Prostate gland (tissue), 2 donors: Measurements from ENCODE around the gene FAM89B. TPM values are rescaled to one million over a fixed set of nuclear protein-coding genes. Genes with fewer than 3 reads are reported as not detected.

Source experiments
- DNase-seq: peaks from one replicate; pipeline ENCODE4 v3.0.0-alpha.2; 2019; ENCODE audit warnings: low spot score
- H3K27ac ChIP-seq, 2 donors: fragments of 200-600 bp; sonication (generic); 2 replicates each; pipeline ENCODE4 v1.5.1; 2017 to 2019
- H3K27me3 ChIP-seq: fragments of 200-600 bp; sonication (generic); replicated peaks from 2 replicates; pipeline ENCODE4 v1.5.1; 2019; ENCODE audit not compliant: insufficient read depth
- H3K36me3 ChIP-seq, 2 donors: fragments of 200-600 bp; sonication (generic); 1 replicate in 1 of 2; 2 replicates in 1 of 2; pipeline versions ENCODE4 v1.5.1 to v1.8.1; 2017 to 2019
- H3K4me1 ChIP-seq: fragments of 200-600 bp; sonication (generic); replicated peaks from 2 replicates; pipeline ENCODE4 v1.5.1; 2019
- H3K4me3 ChIP-seq, 2 donors: fragments of 200-600 bp; sonication (generic); 2 replicates each; pipeline ENCODE4 v1.5.1; 2017 to 2019
- H3K9me3 ChIP-seq: fragments of 200-600 bp; sonication (generic); 2 replicates; pipeline ENCODE4 v1.5.1; 2017
- CTCF ChIP-seq, 4 experiments: fragments of 200-600 bp in 2 of 4; fragments of 450-650 bp in 2 of 4; sonication (generic) in 2 of 4; IDR thresholded peaks; 1 replicate in 3 of 4; 2 replicates in 1 of 4; pipeline ENCODE4 v1.5.1; 2016 to 2019; ENCODE audit warnings: antibody characterized with exemption in 4 of 4, mild to moderate bottlenecking in 2 of 4, moderate library complexity in 2 of 4
- POLR2A ChIP-seq: fragments of 450-650 bp; IDR thresholded peaks from one replicate; pipeline ENCODE4 v1.6.1; 2016; ENCODE audit warnings: antibody characterized with exemption, mild to moderate bottlenecking
- POLR2AphosphoS5 ChIP-seq: sonication (generic); formaldehyde crosslinking; IDR thresholded peaks from one replicate; pipeline ENCODE4 v1.6.1; 2017; ENCODE audit warnings: antibody characterized with exemption
- whole genome bisulfite sequencing: methylation state at CpG from one replicate; pipeline ENCODE4 v1.1.5; 2018; 5-methylcytosine and 5-hydroxymethylcytosine counted together
- intact Hi-C: fragments of 100-400 bp; cut with DNase I; formaldehyde crosslinking; loops from one replicate; pipeline ENCODE4 v1.14.2; 2022
- total RNA-seq, 2 donors: library from RNA; depleted of rRNA; stranded (reverse); fragments of >200 nt; gene quantifications; one replicate each; pipeline ENCODE4 v1.1.0, GENCODE V29; 2016

The FAM89B gene
- total RNA-seq, 2 donors from 2014 or later, result 68.6 to 92.6 TPM

DNA sequence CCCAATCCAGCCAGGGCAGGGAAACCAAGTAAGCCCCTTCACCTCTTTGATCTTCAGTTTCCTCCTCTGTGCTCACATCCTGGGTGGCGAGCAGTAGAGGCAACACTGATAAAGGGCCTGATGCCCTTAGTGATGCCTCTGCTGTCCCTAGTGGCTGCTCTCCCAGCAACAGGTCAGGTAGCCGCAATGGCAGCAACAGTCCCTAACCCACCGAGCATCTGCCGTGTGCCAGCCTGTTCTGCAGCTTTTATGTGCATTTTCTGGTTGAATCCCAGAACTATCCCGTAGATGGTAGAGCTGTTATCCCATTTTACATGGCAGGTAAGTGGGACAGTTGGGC lies 42.2 kb upstream of the FAM89B start:
- no peaks in the 10 kb centered on the region for H3K9me3 ChIP-seq
- H3K27ac ChIP-seq, result no peak overlapping the region
- no peak for DNase-seq
- no peaks in the 10 kb centered on the region for H3K27me3 ChIP-seq
- 70% methylated on average over 5 of the region's 5 CpGs for WGBS
- no peak for TF ChIP-seq CTCF (IDR thresholded peaks at IDR 0.05)
- no peak for TF ChIP-seq POLR2AphosphoS5
- no peak for TF ChIP-seq POLR2A
- H3K36me3 ChIP-seq, result peaks cover 16 to 17% of the 10 kb centered on the region in 2 donors
- H3K4me1 ChIP-seq, result peaks cover 6% of the 10 kb centered on the region
- intact Hi-C loops, result no loop called here
- no peak overlapping the region for H3K4me3 ChIP-seq

GRCh38 chr11:65532388-65533064 lies 39.8 kb upstream of the FAM89B start:
- Histone ChIP-seq H3K9me3 (no peaks in the 10 kb centered on the region), H3K4me3 (no peak overlapping the region), H3K27me3 (no peaks in the 10 kb centered on the region), H3K27ac (no peak overlapping the region), H3K4me1 (no peaks in the 10 kb centered on the region), H3K36me3 (peaks cover 18 to 27% of the 10 kb centered on the region in 2 donors)
- DNase-seq, result no peak
- TF ChIP-seq POLR2A (no peak), POLR2AphosphoS5 (no peak), CTCF (IDR thresholded peaks at IDR 0.05) (no peak)
- intact Hi-C loops, result no loop called here
- 66% methylated on average over 15 of the region's 15 CpGs for WGBS

- Histone ChIP-seq H3K4me3 (no peak overlapping the region), H3K4me1 (peaks cover 7% of the 10 kb centered on the region), H3K27ac (no peak overlapping the region), H3K27me3 (no peaks in the 10 kb centered on the region), H3K36me3 (peaks cover 18 to 37% of the 10 kb centered on the region in 2 donors), H3K9me3 (no peaks in the 10 kb centered on the region)
- WGBS, result 82% methylated on average over 9 of the region's 9 CpGs
- intact Hi-C loops, result no loop called here
- TF ChIP-seq POLR2A (no peak), CTCF (IDR thresholded peaks at IDR 0.05) (no peak), POLR2AphosphoS5 (no peak)
- DNase-seq, result no peak
Measured at GRCh38 chr11:65535102-65535501, 37.2 kb upstream of the FAM89B start.

GRCh38 chr11:65536412-65537295 lies 35.7 kb upstream of the FAM89B start:
- Histone ChIP-seq H3K4me1 (peaks cover 14% of the 10 kb centered on the region), H3K27me3 (no peaks in the 10 kb centered on the region), H3K27ac (no peak overlapping the region), H3K9me3 (no peaks in the 10 kb centered on the region), H3K36me3 (peaks cover 9 to 29% of the 10 kb centered on the region in 2 donors), H3K4me3 (no peak overlapping the region)
- intact Hi-C loops, result no loop called here
- 74% methylated on average over 12 of the region's 12 CpGs for WGBS
- no peak for TF ChIP-seq CTCF (IDR thresholded peaks at IDR 0.05)
- no peak for TF ChIP-seq POLR2AphosphoS5
- no peak for TF ChIP-seq POLR2A
- no peak for DNase-seq
